K562 (cell line): Measurements from ENCODE around the gene EPHB4. TPM values are rescaled to one million over a fixed set of nuclear protein-coding genes. Genes with fewer than 3 reads are reported as not detected.
A peak's percentile ranks its signal among the peaks of the same experiment; 100 is the strongest.

ENCODE experiments used
- BCL6 ChIP-seq: fragments of 250-450 bp; sonication (Bioruptor Pico); IDR thresholded peaks from 2 replicates; pipeline ENCODE4 v1.4.0; 2020
- DLX4 ChIP-seq: fragments of 250-450 bp; sonication (Bioruptor Pico); IDR thresholded peaks from 2 replicates; pipeline ENCODE4 v1.6.1; 2021; ENCODE audit warnings: mild to moderate bottlenecking
- FIP1L1 ChIP-seq: fragments of 200-400 bp; formaldehyde crosslinking; IDR thresholded peaks from 2 replicates; pipeline ENCODE4 v1.6.1; 2018; ENCODE audit warnings: mild to moderate bottlenecking, low read depth, low read length; ENCODE audit not compliant: poor library complexity, severe bottlenecking
- FOXK2 ChIP-seq, 2 experiments: fragments of 450-650 bp; IDR thresholded peaks in 1 of 2; conservative IDR thresholded peaks in 1 of 2; 2 replicates each; pipeline ENCODE4 v1.6.1; 2016; ENCODE audit warnings: low read depth in 2 of 2, mild to moderate bottlenecking in 1 of 2
- FOXM1 ChIP-seq, 2 experiments: fragments of 450-650 bp in 1 of 2; sonication (generic) in 1 of 2; formaldehyde crosslinking in 1 of 2; IDR thresholded peaks; 2 replicates each; pipeline versions ENCODE4 v1.6.1 to v1.9.0; 2017 to 2022; ENCODE audit warnings: low read depth in 2 of 2, mild to moderate bottlenecking in 2 of 2, missing genetic modification reagents in 1 of 2, moderate library complexity in 1 of 2
- KAT2B ChIP-seq: IDR thresholded peaks from one replicate; pipeline ENCODE4 v1.6.1; 2012; ENCODE audit warnings: low read depth, mild to moderate bottlenecking, control low read depth, inconsistent platforms, low read length, moderate library complexity
- KAT7 ChIP-seq: sonication (generic); formaldehyde crosslinking; IDR thresholded peaks from 2 replicates; pipeline ENCODE4 v1.8.0; 2022; ENCODE audit warnings: missing genetic modification reagents, mild to moderate bottlenecking, borderline replicate concordance
- MTA3 ChIP-seq: fragments of 450-650 bp; formaldehyde crosslinking; IDR thresholded peaks from 2 replicates; pipeline ENCODE4 v1.6.1; 2017; ENCODE audit warnings: mild to moderate bottlenecking, borderline replicate concordance
- NRF1 ChIP-seq, 2 experiments: fragments of 450-650 bp; IDR thresholded peaks in 1 of 2; conservative IDR thresholded peaks in 1 of 2; 2 replicates each; pipeline ENCODE4 v1.6.1; 2014; ENCODE audit warnings: mild to moderate bottlenecking in 2 of 2
- SIN3A ChIP-seq, 2 experiments: fragments of 150-350 bp in 1 of 2; IDR thresholded peaks; 2 replicates each; pipeline ENCODE4 v1.6.1; 2011 to 2016; ENCODE audit warnings: borderline replicate concordance in 2 of 2, low read depth in 2 of 2, low read length in 2 of 2, mild to moderate bottlenecking in 2 of 2, moderate library complexity in 2 of 2; ENCODE audit not compliant: control insufficient read depth in 1 of 2
- ZKSCAN3 ChIP-seq: fragments of 250-450 bp; sonication (Bioruptor Pico); IDR thresholded peaks from 2 replicates; pipeline ENCODE4 v1.4.0; 2020
- ZNF436 ChIP-seq: fragments of 250-450, 450-650 bp; sonication (Bioruptor Pico); formaldehyde crosslinking; IDR thresholded peaks from 2 replicates; pipeline ENCODE4 v1.7.0; 2020; ENCODE audit warnings: mild to moderate bottlenecking
- ZNF778 ChIP-seq: fragments of 450-650 bp; formaldehyde crosslinking; IDR thresholded peaks from 2 replicates; pipeline ENCODE4 v1.4.0; 2020; ENCODE audit warnings: mild to moderate bottlenecking, moderate library complexity
- polyA plus RNA-seq, 8 experiments: library from polyadenylated mRNA; depleted of rRNA in 4 of 8; stranded (reverse) in 5 of 8; unstranded in 3 of 8; fragments of >200 nt; fragmentation: Nextera tagmentation in 2 of 8; fragmentation: Illumina TruSeq in 1 of 8; extraction: Ambion mirVana in 2 of 8; extraction: Trizol in 1 of 8; gene quantifications; 2 replicates each; pipeline versions ENCODE4 v1.2.1 to v1.2.3, GENCODE V29; 2011 to 2014; ENCODE audit warnings: inconsistent platforms in 1 of 8, missing spikeins in 1 of 8
- total RNA-seq, 7 experiments: library from RNA; depleted of rRNA in 6 of 7; stranded (reverse); fragments of >200 nt in 6 of 7; fragmentation: Illumina TruSeq in 2 of 7; extraction: Trizol in 2 of 7; gene quantifications; 2 replicates each; pipeline versions ENCODE4 v1.2.1 to v1.2.3, GENCODE V29; 2011 to 2021; ENCODE audit warnings: low replicate concordance in 1 of 7
- TF ChIP-seq, protein P1 (sequence below), 2 experiments: fragments of 150-350 bp in 1 of 2; IDR thresholded peaks; 2 replicates each; pipeline ENCODE4 v1.6.1; 2012 to 2016; ENCODE audit warnings: low read depth in 2 of 2, low read length in 2 of 2, mild to moderate bottlenecking in 1 of 2, moderate library complexity in 1 of 2
- TF ChIP-seq, protein P2 (sequence below), 2 experiments: IDR thresholded peaks in 1 of 2; conservative IDR thresholded peaks in 1 of 2; 2 replicates each; pipeline ENCODE4 v1.6.1; 2016; ENCODE audit warnings: low read depth in 2 of 2, mild to moderate bottlenecking in 1 of 2, missing compliant biosample characterization in 1 of 2, missing genetic modification characterization in 1 of 2, moderate library complexity in 1 of 2
- TF ChIP-seq, protein P3 (sequence below): fragments of 250-450 bp; sonication (Bioruptor Pico); IDR thresholded peaks from 2 replicates; pipeline ENCODE4 v1.8.0; 2022; ENCODE audit warnings: moderate library complexity, mild to moderate bottlenecking, inconsistent platforms

EPHB4 gene
- total and polyA plus RNA-seq, 9 of the 15 experiments (the other 6 are each of a cell fraction or from before 2014, with no cell fraction given), result 1.2 to 82.1 (median 37.9) TPM

DNA sequence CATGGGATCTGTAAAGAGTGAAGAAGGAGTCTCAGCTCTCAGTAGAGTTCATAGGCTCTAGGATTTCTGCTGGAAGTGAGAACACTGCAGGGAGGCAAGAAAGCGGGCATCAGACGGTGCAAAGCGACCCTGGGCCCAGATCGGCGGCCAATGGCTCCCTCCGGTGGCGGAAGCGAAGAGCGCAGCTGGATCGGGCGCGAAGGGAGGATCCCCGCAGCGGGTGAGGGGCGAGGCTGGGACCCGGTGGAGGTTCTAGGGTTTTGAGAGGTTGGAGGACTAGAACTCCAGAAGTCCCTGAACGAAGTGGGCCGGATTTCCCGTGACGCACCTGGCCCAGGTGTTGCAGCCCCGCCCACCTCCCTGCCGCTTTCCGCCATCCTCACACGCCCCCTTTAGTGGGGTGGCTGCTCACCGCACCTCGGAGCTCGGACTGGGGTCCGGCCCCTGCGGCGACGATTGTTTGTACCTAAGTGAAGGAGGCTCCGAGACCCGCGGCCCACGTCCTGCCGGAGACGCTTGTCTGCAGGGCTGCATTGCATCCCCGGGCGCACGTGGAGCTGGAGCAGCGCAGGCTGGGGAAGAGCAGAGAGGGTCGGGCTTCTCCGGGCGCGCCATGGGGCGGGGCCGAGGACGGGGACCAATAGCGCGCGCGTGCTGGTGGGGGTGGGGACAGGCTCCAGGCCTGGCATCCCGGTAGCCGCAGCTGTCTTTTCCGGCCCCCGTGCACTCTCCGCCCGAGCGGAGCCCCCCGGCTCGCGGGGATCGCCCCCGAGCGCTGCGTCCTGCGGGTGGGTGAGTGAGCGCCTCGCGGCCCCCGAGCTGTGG lies 24.9 kb upstream of the EPHB4 start, which contains the start of gene SLC12A9 (continued):
- TF ChIP-seq, protein P1, sequence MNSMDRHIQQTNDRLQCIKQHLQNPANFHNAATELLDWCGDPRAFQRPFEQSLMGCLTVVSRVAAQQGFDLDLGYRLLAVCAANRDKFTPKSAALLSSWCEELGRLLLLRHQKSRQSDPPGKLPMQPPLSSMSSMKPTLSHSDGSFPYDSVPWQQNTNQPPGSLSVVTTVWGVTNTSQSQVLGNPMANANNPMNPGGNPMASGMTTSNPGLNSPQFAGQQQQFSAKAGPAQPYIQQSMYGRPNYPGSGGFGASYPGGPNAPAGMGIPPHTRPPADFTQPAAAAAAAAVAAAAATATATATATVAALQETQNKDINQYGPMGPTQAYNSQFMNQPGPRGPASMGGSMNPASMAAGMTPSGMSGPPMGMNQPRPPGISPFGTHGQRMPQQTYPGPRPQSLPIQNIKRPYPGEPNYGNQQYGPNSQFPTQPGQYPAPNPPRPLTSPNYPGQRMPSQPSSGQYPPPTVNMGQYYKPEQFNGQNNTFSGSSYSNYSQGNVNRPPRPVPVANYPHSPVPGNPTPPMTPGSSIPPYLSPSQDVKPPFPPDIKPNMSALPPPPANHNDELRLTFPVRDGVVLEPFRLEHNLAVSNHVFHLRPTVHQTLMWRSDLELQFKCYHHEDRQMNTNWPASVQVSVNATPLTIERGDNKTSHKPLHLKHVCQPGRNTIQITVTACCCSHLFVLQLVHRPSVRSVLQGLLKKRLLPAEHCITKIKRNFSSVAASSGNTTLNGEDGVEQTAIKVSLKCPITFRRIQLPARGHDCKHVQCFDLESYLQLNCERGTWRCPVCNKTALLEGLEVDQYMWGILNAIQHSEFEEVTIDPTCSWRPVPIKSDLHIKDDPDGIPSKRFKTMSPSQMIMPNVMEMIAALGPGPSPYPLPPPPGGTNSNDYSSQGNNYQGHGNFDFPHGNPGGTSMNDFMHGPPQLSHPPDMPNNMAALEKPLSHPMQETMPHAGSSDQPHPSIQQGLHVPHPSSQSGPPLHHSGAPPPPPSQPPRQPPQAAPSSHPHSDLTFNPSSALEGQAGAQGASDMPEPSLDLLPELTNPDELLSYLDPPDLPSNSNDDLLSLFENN (IDR thresholded peaks at IDR 0.05; ENCODE audit: low read depth in 2 of 2, low read length in 2 of 2), result no peak; a peak in 1 of 4 replicates
- TF ChIP-seq KAT2B, result no peak
- TF ChIP-seq FOXM1 (IDR thresholded peaks at IDR 0.05; ENCODE audit: low read depth), result no peak
- TF ChIP-seq FOXM1 (CRISPR knock-in tag; IDR thresholded peaks at IDR 0.05; ENCODE audit: low read depth), result 0 out of 2 replicates have a peak, but pooled peaks have one; percentile 29
- TF ChIP-seq MTA3, result peak; percentile 57; the same call in 1 of the 2 replicates
- no peak for TF ChIP-seq ZKSCAN3 (CRISPR knock-in tag)
- no peak for TF ChIP-seq ZNF778 (CRISPR knock-in tag)
- TF ChIP-seq, protein P2, sequence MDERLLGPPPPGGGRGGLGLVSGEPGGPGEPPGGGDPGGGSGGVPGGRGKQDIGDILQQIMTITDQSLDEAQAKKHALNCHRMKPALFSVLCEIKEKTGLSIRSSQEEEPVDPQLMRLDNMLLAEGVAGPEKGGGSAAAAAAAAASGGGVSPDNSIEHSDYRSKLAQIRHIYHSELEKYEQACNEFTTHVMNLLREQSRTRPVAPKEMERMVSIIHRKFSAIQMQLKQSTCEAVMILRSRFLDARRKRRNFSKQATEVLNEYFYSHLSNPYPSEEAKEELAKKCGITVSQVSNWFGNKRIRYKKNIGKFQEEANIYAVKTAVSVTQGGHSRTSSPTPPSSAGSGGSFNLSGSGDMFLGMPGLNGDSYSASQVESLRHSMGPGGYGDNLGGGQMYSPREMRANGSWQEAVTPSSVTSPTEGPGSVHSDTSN (CRISPR knock-in tag; IDR thresholded peaks at IDR 0.05; ENCODE audit: low read depth), result no peak
- TF ChIP-seq, protein P2 (tag; conservative IDR thresholded peaks at IDR 0.05; ENCODE audit: low read depth), result no peak
- TF ChIP-seq FIP1L1, result peak; percentile 72
- TF ChIP-seq, protein P3, sequence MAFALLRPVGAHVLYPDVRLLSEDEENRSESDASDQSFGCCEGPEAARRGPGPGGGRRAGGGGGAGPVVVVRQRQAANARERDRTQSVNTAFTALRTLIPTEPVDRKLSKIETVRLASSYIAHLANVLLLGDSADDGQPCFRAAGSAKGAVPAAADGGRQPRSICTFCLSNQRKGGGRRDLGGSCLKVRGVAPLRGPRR (CRISPR knock-in tag), result no peak
- no peak for TF ChIP-seq DLX4 (CRISPR knock-in tag)
- TF ChIP-seq BCL6 (CRISPR knock-in tag), result no peak
- peak; percentile 96 to 98 for TF ChIP-seq SIN3A (IDR thresholded peaks at IDR 0.05; ENCODE audit: borderline replicate concordance in 2 of 2, control insufficient read depth in 1 of 2, low read depth in 2 of 2, low read length in 2 of 2)
- TF ChIP-seq KAT7 (CRISPR knock-in tag), result peak; percentile 82; the same call in 1 of the 2 replicates
- TF ChIP-seq ZNF436 (CRISPR knock-in tag), result no peak
- peak in 1 of 2 experiments; percentile 69; a peak in 2 of 4 replicates for TF ChIP-seq FOXK2 (conservative IDR thresholded peaks at IDR 0.05 in 1 of 2, IDR thresholded peaks at IDR 0.05 in 1 of 2; ENCODE audit: low read depth in 2 of 2)
- peak; percentile 84 to 86 for TF ChIP-seq NRF1 (conservative IDR thresholded peaks at IDR 0.05 in 1 of 2, IDR thresholded peaks at IDR 0.05 in 1 of 2)
